ENCODE measurements around the gene ERCC3.

ERCC3 gene

DNA sequence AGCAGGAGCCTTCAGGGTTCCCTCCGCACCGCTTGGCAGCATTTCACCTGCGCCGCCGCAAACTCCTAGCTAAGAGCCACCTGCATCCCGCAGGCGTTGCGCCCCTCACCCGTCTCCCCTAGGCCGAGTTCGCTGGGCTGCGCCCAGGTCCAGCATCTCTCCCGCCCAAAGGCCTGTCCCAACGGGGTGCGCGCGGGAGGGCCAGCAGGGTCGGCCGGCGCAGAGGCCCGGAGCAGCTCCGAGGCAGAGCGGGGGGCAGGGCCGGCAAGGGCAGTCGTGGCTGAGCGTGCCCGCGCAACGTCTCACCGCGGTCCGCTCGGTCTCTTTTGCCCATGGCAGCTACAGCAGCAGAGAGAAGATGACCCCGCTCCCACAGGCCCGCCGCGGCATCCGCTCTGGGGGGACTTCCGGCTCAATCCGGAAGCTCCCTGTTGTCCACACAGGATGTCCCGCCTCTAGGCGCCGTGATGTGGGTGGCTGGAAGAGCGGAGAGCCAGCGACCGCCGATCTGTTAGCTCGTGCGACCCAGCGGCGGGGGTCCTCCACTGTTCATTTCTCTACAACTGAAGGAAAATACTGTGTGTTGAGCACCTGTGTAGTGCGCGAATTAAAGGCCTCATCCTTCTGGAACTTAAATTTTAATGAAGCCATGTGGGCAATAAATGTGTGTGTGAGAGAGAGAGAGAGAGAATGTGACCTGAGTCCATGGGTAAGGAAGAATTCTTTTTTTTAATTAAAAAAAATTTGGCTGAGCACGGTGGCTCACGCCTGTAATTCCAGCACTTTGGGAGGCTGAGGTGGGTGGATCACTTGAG is at the start of gene ERCC3:
TSS of gene ERCC3 (minus strand) at position 397 of the 815 bp plus-strand sequence. CDS start at position 334, 63 bp downstream.
- peak; percentile 4 for DNase-seq (ENCODE audit: low read depth, low spot score)
- H3K4me3 ChIP-seq (ENCODE audit: low read depth, low read length), result peak within 1 kb of the TSS; percentile 96
- ChIA-PET POLR2A (interaction anchor here (0.5 to 1.0 kb wide), 3 partner anchors 13 to 566 kb away, joined by 3 to 5 read pairs (median 4); partner anchors contain the start of gene IWS1), CTCF (interaction anchor here (0.7 to 3.3 kb wide), 7 partner anchors 19 to 190 kb away, joined by 3 to 21 read pairs (median 4); no protein-coding TSS in a partner anchor)
- TF ChIP-seq, protein P1, sequence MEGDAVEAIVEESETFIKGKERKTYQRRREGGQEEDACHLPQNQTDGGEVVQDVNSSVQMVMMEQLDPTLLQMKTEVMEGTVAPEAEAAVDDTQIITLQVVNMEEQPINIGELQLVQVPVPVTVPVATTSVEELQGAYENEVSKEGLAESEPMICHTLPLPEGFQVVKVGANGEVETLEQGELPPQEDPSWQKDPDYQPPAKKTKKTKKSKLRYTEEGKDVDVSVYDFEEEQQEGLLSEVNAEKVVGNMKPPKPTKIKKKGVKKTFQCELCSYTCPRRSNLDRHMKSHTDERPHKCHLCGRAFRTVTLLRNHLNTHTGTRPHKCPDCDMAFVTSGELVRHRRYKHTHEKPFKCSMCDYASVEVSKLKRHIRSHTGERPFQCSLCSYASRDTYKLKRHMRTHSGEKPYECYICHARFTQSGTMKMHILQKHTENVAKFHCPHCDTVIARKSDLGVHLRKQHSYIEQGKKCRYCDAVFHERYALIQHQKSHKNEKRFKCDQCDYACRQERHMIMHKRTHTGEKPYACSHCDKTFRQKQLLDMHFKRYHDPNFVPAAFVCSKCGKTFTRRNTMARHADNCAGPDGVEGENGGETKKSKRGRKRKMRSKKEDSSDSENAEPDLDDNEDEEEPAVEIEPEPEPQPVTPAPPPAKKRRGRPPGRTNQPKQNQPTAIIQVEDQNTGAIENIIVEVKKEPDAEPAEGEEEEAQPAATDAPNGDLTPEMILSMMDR (IDR thresholded peaks at IDR 0.05; ENCODE audit: insufficient read depth, low read length, missing control alignments), result no peak

DNA sequence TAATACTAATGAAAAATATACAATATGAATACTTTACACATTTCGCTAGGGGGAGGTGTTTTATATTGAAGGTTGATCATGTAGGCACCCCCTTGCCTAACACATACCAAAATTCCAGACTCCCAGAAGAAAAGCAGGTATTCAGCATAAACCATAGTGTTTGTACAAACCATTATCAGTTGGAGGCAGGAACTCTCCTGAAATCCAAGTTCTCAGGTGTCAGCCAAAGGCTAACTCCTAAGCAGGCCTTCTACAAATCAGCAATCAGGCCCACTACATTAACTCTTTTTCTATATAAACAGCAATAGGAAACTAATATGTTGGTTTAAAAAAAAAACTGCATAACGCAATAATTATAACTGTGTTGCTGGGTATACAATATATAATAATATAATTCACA is 49.3 kb upstream of the ERCC3 start:
- ChIA-PET CTCF (no interaction called here), POLR2A (no interaction called here)
- no peak overlapping the region for H3K4me3 ChIP-seq (ENCODE audit: low read depth, low read length)
- no peak for DNase-seq (ENCODE audit: low read depth, low spot score)
- TF ChIP-seq, protein P1 (IDR thresholded peaks at IDR 0.05; ENCODE audit: insufficient read depth, low read length, missing control alignments), result no peak

DNA sequence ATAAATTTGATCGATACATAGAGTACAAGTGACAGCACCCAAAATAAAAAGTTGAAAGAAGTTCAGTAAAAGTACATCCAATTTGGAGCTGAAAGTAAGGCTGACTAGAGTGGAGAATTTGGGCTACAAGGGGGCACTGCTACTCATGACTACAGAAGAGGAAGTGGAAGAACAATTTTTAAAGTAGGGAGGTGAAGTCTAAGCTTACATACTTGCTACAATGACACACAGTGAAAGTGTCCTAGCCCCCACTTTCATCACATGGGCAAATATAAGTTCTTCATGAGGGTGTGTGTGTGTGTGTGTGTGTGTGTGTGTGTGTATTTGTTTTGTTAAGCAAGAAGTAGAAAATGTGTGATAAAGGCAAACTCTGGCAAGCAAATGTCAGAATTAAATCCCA is 48.2 kb upstream of the ERCC3 start:
- H3K4me3 ChIP-seq (ENCODE audit: low read depth, low read length), result no peak overlapping the region
- ChIA-PET POLR2A (no interaction called here), CTCF (interaction anchor here (1.1 kb wide), 1 partner anchor 17 kb away, joined by 3 read pairs; no protein-coding TSS in a partner anchor)
- no peak for DNase-seq (ENCODE audit: low read depth, low spot score)
- TF ChIP-seq, protein P1 (IDR thresholded peaks at IDR 0.05; ENCODE audit: insufficient read depth, low read length, missing control alignments), result no peak

- CTCF ChIA-PET, result interaction anchor here (2.5 to 2.7 kb wide), 2 partner anchors 8 to 147 kb away, joined by 13 to 16 read pairs; no protein-coding TSS in a partner anchor
Observed at GRCh38 chr2:127332335-127332734, 38.4 kb upstream of the ERCC3 start.

DNA sequence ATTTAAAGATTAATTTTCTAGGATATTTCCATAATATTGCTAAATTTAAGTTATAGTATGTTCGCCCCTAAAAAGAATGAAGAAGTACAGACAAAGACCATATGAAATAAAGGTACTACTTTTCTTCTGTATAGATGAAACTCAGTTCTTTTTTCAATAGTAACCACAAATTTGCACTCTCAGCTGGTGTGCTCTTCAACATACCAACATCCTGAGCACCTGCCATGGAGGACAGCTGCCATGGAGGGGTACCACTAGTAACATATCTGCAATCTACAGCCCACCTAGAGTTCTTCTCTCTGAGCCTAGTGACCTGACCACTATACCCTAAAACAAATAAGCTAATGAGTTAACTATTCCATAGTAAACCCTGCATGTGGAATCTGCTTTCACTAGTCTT is 36.8 kb upstream of the ERCC3 start:
- ChIA-PET POLR2A (no interaction called here), CTCF (interaction anchor here (1.2 to 2.5 kb wide), 2 partner anchors 134 to 149 kb away, joined by 3 to 13 read pairs; no protein-coding TSS in a partner anchor)
- DNase-seq (ENCODE audit: low read depth, low spot score), result no peak
- TF ChIP-seq, protein P1 (IDR thresholded peaks at IDR 0.05; ENCODE audit: insufficient read depth, low read length, missing control alignments), result no peak
- no peak overlapping the region for H3K4me3 ChIP-seq (ENCODE audit: low read depth, low read length)

More at GRCh38 chr2:127332335-127332734, 38.4 kb upstream of the ERCC3 start:
- TF ChIP-seq, protein P1 (IDR thresholded peaks at IDR 0.05; ENCODE audit: insufficient read depth, low read length, missing control alignments), result no peak
- DNase-seq (ENCODE audit: low read depth, low spot score), result no peak
- no peak overlapping the region for H3K4me3 ChIP-seq (ENCODE audit: low read depth, low read length)
- POLR2A ChIA-PET, result no interaction called here

- CTCF ChIA-PET, result interaction anchor here (0.7 to 6.0 kb wide), 7 partner anchors 8 to 153 kb away, joined by 3 to 225 read pairs (median 4); no protein-coding TSS in a partner anchor
- DNase-seq (ENCODE audit: low read depth, low spot score), result no peak
- POLR2A ChIA-PET, result no interaction called here
- H3K4me3 ChIP-seq (ENCODE audit: low read depth, low read length), result no peak overlapping the region
- TF ChIP-seq, protein P1 (IDR thresholded peaks at IDR 0.05; ENCODE audit: insufficient read depth, low read length, missing control alignments), result no peak
Observed at GRCh38 chr2:127326289-127326945, 32.5 kb upstream of the ERCC3 start.

Measured in AG04449 (cell line).